HG02623 (cell line): ENCODE results near the gene SMIM9.
A peak's percentile ranks its signal among the peaks of the same experiment; 100 is the strongest.
"Not testable (repeated sequence)": the region's sequence is repeated elsewhere in the genome, so short reads cannot be mapped to it uniquely, and the experiment has no call there.

Experiments
- ATAC-seq: cut with Tn5 transposase; IDR thresholded peaks from one replicate; pipeline ENCODE4 v1.9.1; 2021; ENCODE audit warnings: moderate library complexity; ENCODE audit not compliant: unreplicated experiment

The SMIM9 gene

GRCh38 chrX:154816326-154816898 lies 18.1 kb downstream of the SMIM9 start:
- ATAC-seq: not testable (repeated sequence)

DNA sequence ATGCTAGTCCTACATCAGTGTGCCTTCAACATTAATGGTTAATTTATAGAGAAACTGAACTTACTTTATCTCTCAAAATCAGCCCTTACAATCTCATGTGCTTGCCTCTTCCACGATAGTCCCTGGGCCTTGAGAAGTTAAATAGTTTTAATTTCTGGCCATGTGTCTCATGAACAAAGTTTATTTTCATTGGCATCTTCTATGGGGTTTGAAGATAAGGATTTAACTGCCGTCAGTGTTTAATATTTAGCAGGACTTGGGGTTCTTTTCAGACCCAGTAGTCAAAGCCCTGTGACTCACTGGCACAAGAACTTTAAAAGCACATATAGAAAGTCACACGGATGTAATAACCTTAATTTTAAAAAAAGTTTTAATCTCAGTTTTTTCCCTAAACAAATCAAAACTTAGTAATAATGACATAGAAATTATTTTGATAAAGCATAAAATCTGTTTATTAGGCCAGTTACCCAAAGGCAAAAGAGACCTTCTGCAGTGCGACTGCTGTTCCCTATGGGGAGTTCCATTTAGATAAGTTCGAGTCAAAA lies 19.1 kb downstream of the SMIM9 start:
- ATAC-seq: no peak

- no peak for ATAC-seq
Observed at GRCh38 chrX:154813801-154814200, 20.7 kb downstream of the SMIM9 start.

DNA sequence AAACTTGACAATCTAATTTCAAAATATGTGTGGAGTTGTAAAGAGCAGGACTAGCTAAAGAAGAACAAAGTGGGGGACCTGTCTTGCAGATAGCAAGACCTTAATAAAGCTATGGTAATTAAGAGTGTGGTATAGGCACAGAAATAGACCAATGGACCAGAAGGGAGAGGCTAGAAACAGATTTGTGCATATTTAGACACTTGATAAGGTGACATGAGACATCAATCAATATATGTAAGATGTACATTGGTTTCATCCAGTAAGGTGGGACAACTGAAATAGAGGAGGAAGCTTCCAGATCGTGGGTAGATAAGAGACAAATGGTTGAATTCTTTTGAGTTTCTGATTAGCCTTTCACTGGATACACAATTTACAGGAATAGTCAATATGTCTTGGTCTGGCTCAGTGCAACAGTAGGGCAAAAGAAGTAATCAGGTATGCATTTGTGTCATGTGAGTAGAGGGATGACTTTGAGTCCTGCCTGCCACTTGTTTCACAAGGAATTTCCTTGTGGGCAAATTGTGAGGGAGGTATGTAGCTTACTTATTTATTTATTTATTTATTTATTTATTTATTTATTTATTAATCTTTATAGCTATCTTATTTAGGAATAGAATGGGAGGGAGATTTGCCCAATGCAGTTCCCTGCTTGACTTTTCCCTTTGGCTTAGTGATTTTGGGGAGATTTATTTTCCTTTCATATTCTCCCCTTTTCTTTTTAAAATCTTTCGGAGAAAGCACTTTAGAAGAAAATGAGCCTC lies 21.9 kb downstream of the SMIM9 start:
- no peak for ATAC-seq

DNA sequence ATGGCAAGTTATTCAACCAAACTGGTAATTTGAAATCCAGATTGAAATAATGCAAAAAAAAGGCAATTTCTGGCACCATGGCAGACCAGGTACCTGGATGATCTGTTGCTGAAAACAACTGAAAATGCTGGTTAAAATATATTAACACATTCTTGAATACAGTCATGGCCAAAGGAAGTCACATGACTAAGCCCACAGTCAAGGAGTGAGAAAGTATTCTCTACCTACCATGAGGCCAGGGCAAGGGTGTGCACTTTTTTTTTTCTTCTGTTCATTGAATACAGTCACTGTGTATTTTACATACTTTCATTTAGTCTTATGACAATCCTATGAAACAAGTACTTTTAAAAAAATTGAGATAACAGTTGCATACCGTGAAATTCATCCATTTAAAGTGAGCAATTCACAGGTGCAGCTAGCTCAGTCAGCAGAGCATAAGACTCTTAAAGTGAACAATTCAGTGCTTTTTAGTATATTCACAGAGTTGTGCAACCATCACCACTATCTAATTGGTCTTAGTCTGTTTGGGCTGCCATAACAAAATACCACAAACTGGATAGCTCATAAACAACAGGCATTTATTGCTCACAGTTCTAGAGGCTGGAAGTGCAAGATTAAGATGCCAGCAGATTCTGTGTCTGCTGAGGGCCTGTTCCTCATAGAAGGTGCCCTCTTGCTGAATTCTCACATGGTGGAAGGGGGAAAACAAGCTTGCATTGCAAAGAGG lies 24.4 kb downstream of the SMIM9 start:
- no peak for ATAC-seq

GRCh38 chrX:154806837-154807501 lies 27.5 kb downstream of the SMIM9 start:
- ATAC-seq: no peak

DNA sequence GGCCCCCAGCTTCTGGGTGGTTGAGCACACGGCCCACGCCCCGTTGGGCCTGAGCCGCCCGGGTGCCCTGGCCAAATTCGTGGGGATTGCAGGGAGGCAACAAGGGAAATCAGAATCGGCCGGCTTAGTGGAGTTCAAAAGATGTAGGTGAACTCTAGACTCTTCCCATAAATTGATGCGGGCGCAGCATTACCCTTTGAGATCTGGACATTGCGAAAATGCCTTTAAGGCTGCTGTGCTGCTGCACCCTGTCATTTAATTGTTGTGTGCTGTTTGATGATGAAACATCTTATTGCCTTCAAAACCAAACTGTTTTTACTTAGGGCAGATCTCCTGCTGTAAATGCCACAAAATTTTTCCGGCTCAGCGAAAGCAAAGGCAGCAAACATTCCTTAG lies 28.8 kb downstream of the SMIM9 start:
- peak; percentile 25 for ATAC-seq

DNA sequence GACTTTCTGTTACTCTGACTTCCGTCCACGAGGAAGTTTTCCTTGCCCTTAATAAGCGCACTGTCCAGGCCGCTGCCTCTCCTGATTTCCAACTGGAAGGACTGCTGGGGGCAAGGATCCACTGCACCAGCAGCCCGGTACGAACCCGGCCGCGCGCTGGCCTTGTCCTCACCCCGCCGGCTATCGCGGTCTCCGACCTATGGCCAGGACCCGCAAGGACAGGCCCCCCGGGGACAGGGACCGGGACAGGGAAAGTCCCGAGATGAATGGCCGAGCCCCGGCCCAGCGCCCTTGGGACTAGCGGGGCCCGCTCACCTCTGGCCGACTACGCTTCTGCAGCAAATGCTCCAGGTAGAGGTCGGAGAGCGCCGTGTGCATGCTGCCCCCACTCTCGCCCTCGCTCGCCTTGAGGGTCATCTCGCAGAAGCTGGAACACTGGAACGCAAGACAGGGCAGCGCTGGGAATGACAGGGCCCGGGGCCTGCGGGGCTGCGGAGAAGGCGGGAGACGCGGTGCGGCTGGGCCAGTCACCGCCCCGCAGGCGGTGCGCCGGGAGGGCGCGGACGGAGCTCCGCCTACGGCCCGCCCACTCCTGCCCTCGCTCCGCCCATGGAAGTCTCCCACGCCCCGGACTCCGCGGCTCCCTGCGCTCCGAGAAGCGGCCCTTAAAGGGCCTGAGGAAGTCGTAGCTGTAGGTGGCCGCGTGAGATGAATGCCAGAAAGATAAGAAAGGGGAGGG lies 29.3 kb downstream of the SMIM9 start, which contains the start of gene MPP1:
MPP1 (minus strand) TSS at position 529 of the 739 bp plus-strand sequence; CDS start at position 417, 112 bp downstream.
- ATAC-seq: peak; percentile 84

- ATAC-seq: no peak
Observed at GRCh38 chrX:154804261-154804956, 30.1 kb downstream of the SMIM9 start.

GRCh38 chrX:154802947-154803346 lies 31.5 kb downstream of the SMIM9 start:
- ATAC-seq: no peak

- ATAC-seq: no peak
Observed at GRCh38 chrX:154800478-154801210, 33.8 kb downstream of the SMIM9 start.

GRCh38 chrX:154799556-154800348 lies 34.7 kb downstream of the SMIM9 start:
- no peak for ATAC-seq

- ATAC-seq: no peak
Observed at GRCh38 chrX:154797006-154797405, 37.5 kb downstream of the SMIM9 start.

DNA sequence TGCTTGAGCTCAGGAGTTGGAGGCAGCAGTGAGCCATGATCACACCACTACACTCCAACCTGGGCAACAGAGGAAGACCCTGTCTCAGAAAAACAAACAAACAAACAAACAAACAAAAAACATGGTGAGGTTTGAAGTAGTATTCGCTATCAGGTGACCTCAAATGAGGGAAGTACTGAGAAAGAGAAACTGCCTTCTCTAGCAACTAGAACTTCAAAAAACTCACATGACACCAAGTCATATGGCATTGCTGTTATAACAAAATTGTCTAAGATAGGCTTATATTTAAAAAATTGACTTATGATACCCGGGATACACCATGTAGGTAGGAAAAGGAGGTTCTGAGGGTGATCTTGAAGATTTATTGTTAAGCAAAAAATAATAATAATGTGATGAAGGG lies 39.4 kb downstream of the SMIM9 start:
- no peak for ATAC-seq

GRCh38 chrX:154793084-154793795 lies 41.2 kb downstream of the SMIM9 start:
- no peak for ATAC-seq

GRCh38 chrX:154791939-154792338 lies 42.5 kb downstream of the SMIM9 start:
- ATAC-seq: no peak

DNA sequence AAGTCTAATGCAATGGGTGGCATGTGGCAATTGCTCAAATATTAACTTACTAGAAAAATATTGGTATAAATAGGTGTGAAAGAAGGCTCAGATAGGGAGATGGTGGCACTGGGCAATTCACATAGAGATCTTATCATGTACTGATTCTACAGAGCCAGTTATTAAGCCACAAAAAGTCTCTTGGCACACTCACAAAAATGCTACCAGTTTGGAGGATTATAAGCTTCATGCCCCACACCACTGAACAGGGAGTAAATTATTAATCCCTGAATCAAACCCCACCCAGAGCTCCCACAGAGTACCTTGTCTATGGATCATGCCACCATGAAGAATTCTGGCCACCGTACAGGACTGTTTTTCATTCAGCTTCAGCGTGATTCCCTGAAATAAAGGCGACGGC lies 43.0 kb downstream of the SMIM9 start:
- ATAC-seq: no peak

DNA sequence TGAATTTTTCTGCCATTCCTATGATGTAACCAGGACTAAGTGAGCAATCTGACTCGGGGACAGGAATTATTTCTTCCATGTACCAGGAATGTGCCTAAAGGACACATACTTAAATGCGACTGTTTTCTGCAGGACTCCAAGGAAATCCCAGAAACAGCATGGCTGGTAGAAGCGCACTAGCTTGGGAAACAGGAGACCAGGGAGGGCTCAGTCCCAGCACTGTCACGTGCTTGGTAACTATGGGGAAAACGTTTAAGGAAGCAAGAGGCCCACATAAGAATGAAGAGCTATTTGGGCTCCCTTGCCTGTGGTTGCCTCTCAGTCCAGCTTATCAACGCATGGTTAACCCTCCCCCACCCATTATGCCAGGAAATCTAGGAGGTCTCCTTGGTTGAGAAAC lies 48.7 kb downstream of the SMIM9 start:
- no peak for ATAC-seq
